Activated CD4-positive, alpha-beta T cell treated with anti-CD3 and anti-CD28 coated beads for 1 hour (primary cell): Measurements from ENCODE around the gene PCDH12.

Experiments used
- DNase-seq: peaks from one replicate; pipeline ENCODE4 v3.0.0-alpha.2; 2020

The PCDH12 gene

GRCh38 chr5:141966275-141966962, 8.4 kb upstream of the PCDH12 start:
- DNase-seq = no peak

GRCh38 chr5:141965071-141965470, 7.1 kb upstream of the PCDH12 start:
- no peak for DNase-seq

GRCh38 chr5:141963701-141964100, 5.7 kb upstream of the PCDH12 start:
- DNase-seq = no peak

GRCh38 chr5:141961466-141961865, 3.5 kb upstream of the PCDH12 start:
- DNase-seq = no peak

- peak; percentile 79 for DNase-seq
These were observed 2.7 kb upstream of the PCDH12 start for GRCh38 chr5:141960449-141961323.

GRCh38 chr5:141960018-141960417, 2.0 kb upstream of the PCDH12 start:
- no peak for DNase-seq

GRCh38 chr5:141958546-141959172, 657 bp upstream of the PCDH12 start:
- no peak for DNase-seq

GRCh38 chr5:141957367-141957996, 520 bp downstream of the PCDH12 start:
- DNase-seq = no peak

- DNase-seq = no peak
These were observed 3.8 kb downstream of the PCDH12 start for GRCh38 chr5:141954194-141954593.

- no peak for DNase-seq
These were observed 6.0 kb downstream of the PCDH12 start for GRCh38 chr5:141952020-141952419.

GRCh38 chr5:141951332-141951781, 6.6 kb downstream of the PCDH12 start:
- DNase-seq = no peak

- no peak for DNase-seq
These were observed 7.6 kb downstream of the PCDH12 start for GRCh38 chr5:141950207-141951005.

- DNase-seq = no peak
These were observed 8.5 kb downstream of the PCDH12 start for GRCh38 chr5:141949511-141949910.

- DNase-seq = no peak
These were observed 9.2 kb downstream of the PCDH12 start for GRCh38 chr5:141948812-141949211.

GRCh38 chr5:141947316-141947715, 10.7 kb downstream of the PCDH12 start:
- DNase-seq = no peak

- DNase-seq = no peak
These were observed 12.4 kb downstream of the PCDH12 start for GRCh38 chr5:141945511-141946051.

GRCh38 chr5:141944076-141944475, 13.9 kb downstream of the PCDH12 start:
- no peak for DNase-seq

GRCh38 chr5:141942185-141942857, 15.7 kb downstream of the PCDH12 start:
- DNase-seq = no peak

- DNase-seq = no peak
These were observed 16.2 kb downstream of the PCDH12 start for GRCh38 chr5:141941779-141942178.

- no peak for DNase-seq
These were observed 16.7 kb downstream of the PCDH12 start for GRCh38 chr5:141941307-141941706.

- DNase-seq = no peak
These were observed 17.2 kb downstream of the PCDH12 start for GRCh38 chr5:141940695-141941271.
